ENCODE results near the gene ERAS.

DNA sequence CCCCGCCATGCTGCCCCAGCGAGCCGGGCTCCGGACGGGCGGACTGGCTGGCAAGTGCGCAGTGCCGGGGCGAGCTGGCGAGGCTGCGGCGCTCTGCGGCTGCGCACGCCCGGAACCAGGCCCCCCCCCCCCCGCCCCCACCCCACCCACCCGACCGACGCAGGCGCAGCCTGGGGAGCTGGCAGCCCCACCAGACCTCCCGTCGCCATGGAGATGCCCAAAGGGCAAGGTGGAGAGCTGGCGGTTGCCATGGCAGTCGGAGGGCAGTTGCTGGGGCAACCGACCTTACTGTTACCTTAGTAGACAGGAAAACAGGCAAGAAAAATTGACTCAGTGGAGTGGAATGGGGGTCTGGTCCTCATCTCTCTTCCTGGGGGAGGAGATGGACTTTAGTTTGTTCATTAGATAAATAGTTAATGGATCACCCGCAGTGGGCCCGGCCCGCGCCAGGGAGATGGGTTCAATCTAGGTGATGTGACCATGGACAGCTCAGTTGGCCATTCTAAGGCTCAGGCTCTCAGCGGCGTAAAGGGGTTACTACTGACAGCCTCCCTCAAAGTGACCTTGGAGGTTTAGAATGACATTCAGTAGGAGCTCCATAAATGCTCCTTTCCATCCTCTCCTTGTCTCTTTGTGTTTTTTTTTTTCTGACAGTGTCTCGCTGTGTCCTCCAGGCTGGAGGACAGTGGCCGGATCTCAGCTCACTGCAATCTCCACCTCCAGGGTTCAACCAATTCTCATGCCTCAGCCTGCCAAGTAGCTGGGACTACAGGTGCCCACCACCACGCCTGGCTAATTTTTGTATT lies 9.4 kb downstream of the ERAS start, which contains the start of gene PCSK1N:
- TF ChIP-seq MAZ (IDR thresholded peaks at IDR 0.05; ENCODE audit: borderline replicate concordance, low read depth, low read length) (no peak), KDM1A (IDR thresholded peaks at IDR 0.05; ENCODE audit: low read depth) (no peak), GATA3 (IDR thresholded peaks at IDR 0.05; ENCODE audit: borderline replicate concordance) (no peak), NR3C1 (IDR thresholded peaks at IDR 0.05) (no peak), NPAS2 (CRISPR knock-in tag; IDR thresholded peaks at IDR 0.05; ENCODE audit: borderline replicate concordance) (no peak), JUN (IDR thresholded peaks at IDR 0.05) (no peak), CHD4 (IDR thresholded peaks at IDR 0.05; ENCODE audit: borderline replicate concordance) (no peak), CEBPB (IDR thresholded peaks at IDR 0.05) (no peak), MAFK (IDR thresholded peaks at IDR 0.05; ENCODE audit: partially characterized antibody) (no peak)
- TF ChIP-seq, protein P1, sequence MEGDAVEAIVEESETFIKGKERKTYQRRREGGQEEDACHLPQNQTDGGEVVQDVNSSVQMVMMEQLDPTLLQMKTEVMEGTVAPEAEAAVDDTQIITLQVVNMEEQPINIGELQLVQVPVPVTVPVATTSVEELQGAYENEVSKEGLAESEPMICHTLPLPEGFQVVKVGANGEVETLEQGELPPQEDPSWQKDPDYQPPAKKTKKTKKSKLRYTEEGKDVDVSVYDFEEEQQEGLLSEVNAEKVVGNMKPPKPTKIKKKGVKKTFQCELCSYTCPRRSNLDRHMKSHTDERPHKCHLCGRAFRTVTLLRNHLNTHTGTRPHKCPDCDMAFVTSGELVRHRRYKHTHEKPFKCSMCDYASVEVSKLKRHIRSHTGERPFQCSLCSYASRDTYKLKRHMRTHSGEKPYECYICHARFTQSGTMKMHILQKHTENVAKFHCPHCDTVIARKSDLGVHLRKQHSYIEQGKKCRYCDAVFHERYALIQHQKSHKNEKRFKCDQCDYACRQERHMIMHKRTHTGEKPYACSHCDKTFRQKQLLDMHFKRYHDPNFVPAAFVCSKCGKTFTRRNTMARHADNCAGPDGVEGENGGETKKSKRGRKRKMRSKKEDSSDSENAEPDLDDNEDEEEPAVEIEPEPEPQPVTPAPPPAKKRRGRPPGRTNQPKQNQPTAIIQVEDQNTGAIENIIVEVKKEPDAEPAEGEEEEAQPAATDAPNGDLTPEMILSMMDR (IDR thresholded peaks at IDR 0.05), result no peak
- TF ChIP-seq, protein P2, sequence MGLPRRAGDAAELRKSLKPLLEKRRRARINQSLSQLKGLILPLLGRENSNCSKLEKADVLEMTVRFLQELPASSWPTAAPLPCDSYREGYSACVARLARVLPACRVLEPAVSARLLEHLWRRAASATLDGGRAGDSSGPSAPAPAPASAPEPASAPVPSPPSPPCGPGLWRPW (IDR thresholded peaks at IDR 0.05), result no peak
- TF ChIP-seq, protein P3, sequence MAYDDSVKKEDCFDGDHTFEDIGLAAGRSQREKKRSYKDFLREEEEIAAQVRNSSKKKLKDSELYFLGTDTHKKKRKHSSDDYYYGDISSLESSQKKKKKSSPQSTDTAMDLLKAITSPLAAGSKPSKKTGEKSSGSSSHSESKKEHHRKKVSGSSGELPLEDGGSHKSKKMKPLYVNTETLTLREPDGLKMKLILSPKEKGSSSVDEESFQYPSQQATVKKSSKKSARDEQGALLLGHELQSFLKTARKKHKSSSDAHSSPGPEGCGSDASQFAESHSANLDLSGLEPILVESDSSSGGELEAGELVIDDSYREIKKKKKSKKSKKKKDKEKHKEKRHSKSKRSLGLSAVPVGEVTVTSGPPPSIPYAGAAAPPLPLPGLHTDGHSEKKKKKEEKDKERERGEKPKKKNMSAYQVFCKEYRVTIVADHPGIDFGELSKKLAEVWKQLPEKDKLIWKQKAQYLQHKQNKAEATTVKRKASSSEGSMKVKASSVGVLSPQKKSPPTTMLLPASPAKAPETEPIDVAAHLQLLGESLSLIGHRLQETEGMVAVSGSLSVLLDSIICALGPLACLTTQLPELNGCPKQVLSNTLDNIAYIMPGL (CRISPR knock-in tag; IDR thresholded peaks at IDR 0.05; ENCODE audit: borderline replicate concordance), result no peak
